Breast epithelium (tissue), 4 donors: ENCODE results near the gene MITF. TPM values are rescaled to one million over a fixed set of nuclear protein-coding genes. Genes with fewer than 3 reads are reported as not detected.

Experiments used
- DNase-seq, 2 donors: peaks; one replicate each; pipeline ENCODE4 v3.0.0-alpha.2; 2019; ENCODE audit warnings: low spot score in 2 of 2
- H3K27ac ChIP-seq, 2 donors: fragments of 200-600 bp; sonication (generic) in 1 of 2; one replicate each; pipeline ENCODE4 v1.5.1; 2016 to 2019; ENCODE audit warnings: mild to moderate bottlenecking in 1 of 2
- H3K27me3 ChIP-seq, 2 donors: fragments of 200-600 bp; sonication (generic) in 1 of 2; one replicate each; pipeline versions ENCODE4 v1.5.1 to v1.6.0; 2017 to 2019; ENCODE audit warnings: control low read depth in 1 of 2, mild to moderate bottlenecking in 1 of 2
- H3K36me3 ChIP-seq: fragments of 200-600 bp; one replicate; pipeline ENCODE4 v1.5.1; 2019
- H3K4me1 ChIP-seq, 2 donors: fragments of 200-600 bp; sonication (generic); one replicate each; pipeline ENCODE4 v1.5.1; 2016 to 2019; ENCODE audit warnings: control low read depth in 1 of 2
- H3K4me3 ChIP-seq, 3 donors: fragments of 200-600 bp; sonication (generic); 1 replicate in 2 of 3; 2 replicates in 1 of 3; pipeline ENCODE4 v1.5.1; 2016 to 2019; ENCODE audit warnings: mild to moderate bottlenecking in 3 of 3, moderate library complexity in 2 of 3
- H3K9me3 ChIP-seq, 2 donors: fragments of 200-600 bp; sonication (generic) in 1 of 2; one replicate each; pipeline ENCODE4 v1.5.1; 2016 to 2019; ENCODE audit warnings: control low read depth in 1 of 2
- CTCF ChIP-seq, 3 donors: fragments of 450-650 bp; IDR thresholded peaks; one replicate each; pipeline ENCODE4 v1.5.1; 2016 to 2017; ENCODE audit warnings: antibody characterized with exemption in 3 of 3, mild to moderate bottlenecking in 3 of 3, moderate library complexity in 3 of 3
- POLR2A ChIP-seq: fragments of 450-650 bp; IDR thresholded peaks from one replicate; pipeline ENCODE4 v1.6.1; 2016; ENCODE audit warnings: antibody characterized with exemption, mild to moderate bottlenecking, moderate library complexity
- POLR2AphosphoS5 ChIP-seq, 3 donors: sonication (generic); formaldehyde crosslinking; IDR thresholded peaks; one replicate each; pipeline ENCODE4 v1.6.1; 2017; ENCODE audit warnings: antibody characterized with exemption in 3 of 3
- intact Hi-C: fragments of 100-400 bp; cut with DNase I; formaldehyde crosslinking; loops from one replicate; pipeline ENCODE4 v1.15.1; 2023; ENCODE audit warnings: low total_unique reads
- total RNA-seq, 3 donors: library from RNA; depleted of rRNA; stranded (reverse); fragments of >200 nt; gene quantifications; one replicate each; pipeline ENCODE4 v1.1.0, GENCODE V29; 2016

MITF gene
- total RNA-seq, 3 donors from 2014 or later: 23.3 to 45.8 (median 25.6) TPM

DNA sequence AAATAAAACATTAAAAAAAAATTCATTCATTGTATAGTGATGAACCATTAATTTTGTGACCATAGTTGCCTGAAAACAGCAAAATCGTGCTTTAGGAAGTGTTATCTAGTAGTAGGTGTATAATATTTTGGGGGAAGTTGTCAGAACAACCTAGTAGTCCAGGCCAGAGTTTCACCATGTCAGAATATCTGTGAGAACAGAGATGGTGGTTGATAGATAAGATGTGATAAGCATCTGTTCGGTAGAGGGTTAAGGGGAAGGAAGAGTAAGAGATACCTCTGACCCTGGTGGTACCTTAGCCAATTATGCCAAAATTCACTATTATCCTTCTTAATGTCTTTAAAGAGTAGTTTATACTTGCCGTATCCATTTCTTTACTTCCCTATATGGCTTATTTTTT is 113.8 kb downstream of the MITF start:
- Histone ChIP-seq H3K27me3 (no peaks in the 10 kb centered on the region), H3K4me3 (no peak overlapping the region), H3K4me1 (no peaks in the 10 kb centered on the region), H3K9me3 (no peaks in the 10 kb centered on the region), H3K36me3 (no peaks in the 10 kb centered on the region), H3K27ac (no peak overlapping the region)
- intact Hi-C loops: no loop called here
- no peak for DNase-seq
- TF ChIP-seq POLR2A (no peak), CTCF (IDR thresholded peaks at IDR 0.05) (no peak), POLR2AphosphoS5 (IDR thresholded peaks at IDR 0.05) (no peak)

DNA sequence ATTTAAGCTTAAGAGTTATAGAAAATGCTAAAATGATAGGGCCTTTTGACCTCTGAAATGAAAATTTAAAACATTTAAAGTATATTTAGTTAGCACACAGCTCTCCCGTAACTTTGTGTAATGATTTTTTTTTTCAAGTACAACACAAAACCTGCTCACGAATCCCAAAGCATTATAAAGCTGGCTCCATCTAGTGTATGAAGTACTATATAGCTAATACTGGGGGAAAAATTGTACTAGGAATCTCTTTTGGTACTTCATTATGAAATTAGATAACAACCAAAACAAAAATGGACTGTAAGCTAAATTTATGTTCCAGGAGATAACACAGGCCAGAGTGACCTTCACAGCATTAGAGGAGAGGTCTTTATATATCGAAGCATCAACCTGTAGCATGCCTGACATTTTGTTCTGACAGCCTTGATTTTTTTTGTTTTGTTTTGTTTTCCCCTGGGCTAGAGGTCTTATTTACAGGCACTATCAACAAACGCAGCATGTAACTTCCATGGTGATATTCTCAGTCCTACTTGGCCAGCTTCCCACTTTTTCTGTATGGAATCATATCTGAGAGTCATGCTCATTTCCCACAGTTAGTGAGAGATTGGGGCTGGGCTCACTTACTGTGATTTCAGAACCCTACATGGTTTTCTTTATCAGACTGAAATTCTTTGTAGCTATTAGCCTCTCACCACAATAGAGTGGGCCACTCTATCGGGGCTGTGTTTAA is 116.3 kb downstream of the MITF start:
- no peaks in the 10 kb centered on the region for H3K9me3 ChIP-seq
- H3K27ac ChIP-seq: no peak overlapping the region
- TF ChIP-seq POLR2A (no peak), CTCF (IDR thresholded peaks at IDR 0.05) (peak in 2 of 3 donors; percentile 9 to 13)

GRCh38 chr3:69856965-69857705 is 117.9 kb downstream of the MITF start:
- intact Hi-C loops: no loop called here
- H3K4me3 ChIP-seq: no peak overlapping the region
- H3K27ac ChIP-seq: no peak overlapping the region
- H3K27me3 ChIP-seq: no peaks in the 10 kb centered on the region
- H3K36me3 ChIP-seq: no peaks in the 10 kb centered on the region
- H3K4me1 ChIP-seq: no peaks in the 10 kb centered on the region
- TF ChIP-seq POLR2A (no peak), CTCF (IDR thresholded peaks at IDR 0.05) (no peak), POLR2AphosphoS5 (IDR thresholded peaks at IDR 0.05) (no peak)
- no peak for DNase-seq
- H3K9me3 ChIP-seq: no peaks in the 10 kb centered on the region

More for the DNA sequence above, 116.3 kb downstream of the MITF start:
- no peaks in the 10 kb centered on the region for H3K36me3 ChIP-seq
- no peak for DNase-seq
- no peaks in the 10 kb centered on the region for H3K27me3 ChIP-seq
- H3K4me3 ChIP-seq: no peak overlapping the region
- no peaks in the 10 kb centered on the region for H3K4me1 ChIP-seq
- intact Hi-C loops: no loop called here

- Histone ChIP-seq H3K27me3 (no peaks in the 10 kb centered on the region), H3K9me3 (no peaks in the 10 kb centered on the region), H3K4me1 (no peaks in the 10 kb centered on the region), H3K27ac (no peak overlapping the region), H3K4me3 (no peak overlapping the region), H3K36me3 (no peaks in the 10 kb centered on the region)
- TF ChIP-seq CTCF (IDR thresholded peaks at IDR 0.05) (no peak), POLR2A (no peak), POLR2AphosphoS5 (IDR thresholded peaks at IDR 0.05) (no peak)
- no peak for DNase-seq
- intact Hi-C loops: loop anchor here (2.0 kb wide), 1 partner anchor 57 kb away; no protein-coding TSS in a partner anchor
Observed at GRCh38 chr3:69861556-69861955, 122.3 kb downstream of the MITF start.

GRCh38 chr3:69864141-69864540 is 124.9 kb downstream of the MITF start:
- no peak for DNase-seq
- TF ChIP-seq POLR2AphosphoS5 (IDR thresholded peaks at IDR 0.05) (no peak), CTCF (IDR thresholded peaks at IDR 0.05) (no peak), POLR2A (no peak)
- H3K27ac ChIP-seq: no peak overlapping the region
- H3K9me3 ChIP-seq: no peaks in the 10 kb centered on the region
- no peaks in the 10 kb centered on the region for H3K27me3 ChIP-seq
- H3K4me3 ChIP-seq: no peak overlapping the region
- no peaks in the 10 kb centered on the region for H3K36me3 ChIP-seq
- no peaks in the 10 kb centered on the region for H3K4me1 ChIP-seq
- intact Hi-C loops: no loop called here
